ENCODE results near the gene CXorf49.
"Not testable (repeated sequence)": the region's sequence is repeated elsewhere in the genome, so short reads cannot be mapped to it uniquely, and the experiment has no call there.

DNA sequence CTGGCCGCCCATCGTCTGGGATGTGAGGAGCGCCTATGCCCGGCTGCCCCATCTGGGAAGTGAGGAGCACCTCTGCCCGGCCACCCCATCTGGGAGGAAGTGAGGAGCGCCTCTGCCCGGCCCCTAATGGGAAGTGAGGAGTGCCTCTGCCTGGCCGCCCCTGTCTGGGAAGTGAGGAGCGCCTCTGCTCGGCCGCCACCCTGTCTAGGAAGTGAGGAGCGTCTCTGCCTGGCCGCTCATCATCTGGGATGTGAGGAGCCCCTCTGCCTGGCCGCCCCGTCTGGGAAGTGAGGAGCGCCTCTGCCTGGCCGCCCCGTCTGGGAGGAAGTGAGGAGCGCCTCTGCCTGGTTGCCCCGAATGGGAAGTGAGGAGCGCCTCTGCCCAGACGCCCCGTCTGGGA, 42.4 kb downstream of the CXorf49 start:
- TF ChIP-seq, protein P1, sequence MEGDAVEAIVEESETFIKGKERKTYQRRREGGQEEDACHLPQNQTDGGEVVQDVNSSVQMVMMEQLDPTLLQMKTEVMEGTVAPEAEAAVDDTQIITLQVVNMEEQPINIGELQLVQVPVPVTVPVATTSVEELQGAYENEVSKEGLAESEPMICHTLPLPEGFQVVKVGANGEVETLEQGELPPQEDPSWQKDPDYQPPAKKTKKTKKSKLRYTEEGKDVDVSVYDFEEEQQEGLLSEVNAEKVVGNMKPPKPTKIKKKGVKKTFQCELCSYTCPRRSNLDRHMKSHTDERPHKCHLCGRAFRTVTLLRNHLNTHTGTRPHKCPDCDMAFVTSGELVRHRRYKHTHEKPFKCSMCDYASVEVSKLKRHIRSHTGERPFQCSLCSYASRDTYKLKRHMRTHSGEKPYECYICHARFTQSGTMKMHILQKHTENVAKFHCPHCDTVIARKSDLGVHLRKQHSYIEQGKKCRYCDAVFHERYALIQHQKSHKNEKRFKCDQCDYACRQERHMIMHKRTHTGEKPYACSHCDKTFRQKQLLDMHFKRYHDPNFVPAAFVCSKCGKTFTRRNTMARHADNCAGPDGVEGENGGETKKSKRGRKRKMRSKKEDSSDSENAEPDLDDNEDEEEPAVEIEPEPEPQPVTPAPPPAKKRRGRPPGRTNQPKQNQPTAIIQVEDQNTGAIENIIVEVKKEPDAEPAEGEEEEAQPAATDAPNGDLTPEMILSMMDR (IDR thresholded peaks at IDR 0.05; ENCODE audit: extremely low read depth in 1 of 2, insufficient read depth in 1 of 2, low read depth in 1 of 2, low read length in 2 of 2): not testable (repeated sequence)
- TF ChIP-seq EZH2 (IDR thresholded peaks at IDR 0.05; ENCODE audit: borderline replicate concordance, low read depth, low read length, severe bottlenecking); POLR2AphosphoS5 (IDR thresholded peaks at IDR 0.05; ENCODE audit: insufficient read depth, low read depth, low read length); POLR2A (IDR thresholded peaks at IDR 0.05; ENCODE audit: low read depth, low read length); MYC (IDR thresholded peaks at IDR 0.05; ENCODE audit: low read depth, low read length); FOS (IDR thresholded peaks at IDR 0.05; ENCODE audit: borderline replicate concordance, insufficient read depth, low read length); GATA2 (IDR thresholded peaks at IDR 0.05; ENCODE audit: insufficient read depth, insufficient read length, low read depth, low read length); JUN (IDR thresholded peaks at IDR 0.05; ENCODE audit: borderline replicate concordance, insufficient read depth, insufficient read length, low read depth): not testable (repeated sequence)
- TF ChIP-seq, protein P2, sequence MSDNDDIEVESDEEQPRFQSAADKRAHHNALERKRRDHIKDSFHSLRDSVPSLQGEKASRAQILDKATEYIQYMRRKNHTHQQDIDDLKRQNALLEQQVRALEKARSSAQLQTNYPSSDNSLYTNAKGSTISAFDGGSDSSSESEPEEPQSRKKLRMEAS (IDR thresholded peaks at IDR 0.05; ENCODE audit: insufficient read depth, insufficient read length): not testable (repeated sequence)
